Endothelial cell (in vitro differentiated cells): ENCODE results near the gene CCL5. TPM values are rescaled to one million over a fixed set of nuclear protein-coding genes. Genes with fewer than 3 reads are reported as not detected.

Experiments used
- DNase-seq: peaks from one replicate; pipeline ENCODE4 v3.0.0; 2021; ENCODE audit warnings: low spot score
- H3K27ac Mint-ChIP-seq: one replicate; pipeline ENCODE4 v1.8.0; 2021; ENCODE audit warnings: mixed read lengths, inconsistent platforms; ENCODE audit not compliant: unreplicated experiment
- H3K27me3 Mint-ChIP-seq: one replicate; pipeline ENCODE4 v1.8.0; 2021; ENCODE audit warnings: mild to moderate bottlenecking, moderate library complexity, mixed read lengths, inconsistent platforms; ENCODE audit not compliant: unreplicated experiment
- H3K36me3 Mint-ChIP-seq: one replicate; pipeline ENCODE4 v1.8.0; 2021; ENCODE audit warnings: mild to moderate bottlenecking, low read depth, mixed read lengths, inconsistent platforms; ENCODE audit not compliant: unreplicated experiment
- H3K4me1 Mint-ChIP-seq: one replicate; pipeline ENCODE4 v1.8.0; 2021; ENCODE audit warnings: mild to moderate bottlenecking, mixed read lengths, inconsistent platforms; ENCODE audit not compliant: unreplicated experiment
- H3K4me3 Mint-ChIP-seq: one replicate; pipeline ENCODE4 v1.8.0; 2021; ENCODE audit warnings: mild to moderate bottlenecking, mixed read lengths, inconsistent platforms; ENCODE audit not compliant: unreplicated experiment
- H3K9me3 Mint-ChIP-seq: one replicate; pipeline ENCODE4 v1.8.0; 2021; ENCODE audit warnings: mixed read lengths, inconsistent platforms; ENCODE audit not compliant: unreplicated experiment
- CTCF ChIP-seq: fragments of 200-600 bp; sonication (generic); IDR thresholded peaks from one replicate; pipeline ENCODE4 v1.5.0; 2021; ENCODE audit warnings: antibody characterized with exemption; ENCODE audit not compliant: unreplicated experiment
- total RNA-seq: library from RNA; stranded (reverse); fragmentation: NEBNext Ultra II Directional; extraction: Animal tissue kit (Norgen Biotek cat#: 25700); gene quantifications from one replicate; pipeline ENCODE4 v1.2.1, GENCODE V29; 2021; ENCODE audit not compliant: unreplicated experiment

CCL5 gene
- total RNA-seq, 1 donor from 2014 or later: not detected

- peaks cover 40% of the 10 kb centered on the region for H3K36me3 Mint-ChIP-seq
- H3K4me1 Mint-ChIP-seq: no peaks in the 10 kb centered on the region
- no peak for TF ChIP-seq CTCF
- H3K27ac Mint-ChIP-seq: no peak overlapping the region
- DNase-seq: no peak
- H3K9me3 Mint-ChIP-seq: no peaks in the 10 kb centered on the region
- peaks cover 1% of the 10 kb centered on the region for H3K27me3 Mint-ChIP-seq
- H3K4me3 Mint-ChIP-seq: no peak overlapping the region
Measured at GRCh38 chr17:35841101-35841500, 39.1 kb downstream of the CCL5 start.

GRCh38 chr17:35825206-35825605, 55.0 kb downstream of the CCL5 start:
- peaks cover 1% of the 10 kb centered on the region for H3K27me3 Mint-ChIP-seq
- peaks cover 20% of the 10 kb centered on the region for H3K36me3 Mint-ChIP-seq
- H3K9me3 Mint-ChIP-seq: no peaks in the 10 kb centered on the region
- no peak for DNase-seq
- no peak for TF ChIP-seq CTCF
- H3K4me3 Mint-ChIP-seq: peak overlapping the region; percentile 67
- no peaks in the 10 kb centered on the region for H3K4me1 Mint-ChIP-seq
- H3K27ac Mint-ChIP-seq: no peak overlapping the region

Other genes starting within 250 kb of the CCL5 start
- 1.7 TPM for gene RASL10B, start 148.7 kb downstream of the CCL5 start, total RNA-seq
- gene GAS2L2, start 127.1 kb downstream of the CCL5 start, total RNA-seq: 0.10 TPM
- 0.90 TPM for gene C17orf50, start 119.5 kb downstream of the CCL5 start, total RNA-seq
- 10.6 TPM for gene MMP28, start 84.7 kb downstream of the CCL5 start, total RNA-seq
- gene TAF15, start 70.9 kb downstream of the CCL5 start, total RNA-seq: 188 TPM
- gene HEATR9, start 11.5 kb downstream of the CCL5 start, total RNA-seq: not detected
- 0.67 TPM for gene RDM1, start 50.4 kb upstream of the CCL5 start, total RNA-seq
- not detected for gene LYZL6, start 63.4 kb upstream of the CCL5 start, total RNA-seq
- not detected for gene CCL16, start 101.1 kb upstream of the CCL5 start, total RNA-seq
- not detected for gene CCL14, start 106.4 kb upstream of the CCL5 start, total RNA-seq
- not detected for gene CCL15, start 121.2 kb upstream of the CCL5 start, total RNA-seq
- gene CCL23, start 137.6 kb upstream of the CCL5 start, total RNA-seq: not detected
- gene CCL18, start 183.9 kb upstream of the CCL5 start, total RNA-seq: not detected
- not detected for gene CCL3, start 209.8 kb upstream of the CCL5 start, total RNA-seq
- gene CCL4, start 223.5 kb upstream of the CCL5 start, total RNA-seq: not detected